HFFc6 (cell line): ENCODE results near the gene NPB. TPM values are rescaled to one million over a fixed set of nuclear protein-coding genes. Genes with fewer than 3 reads are reported as not detected.

Experiments
- DNase-seq: peaks from one replicate; pipeline ENCODE4 v3.0.0-alpha.2; 2018
- H3K27ac Mint-ChIP-seq: 2 replicates; pipeline ENCODE4 v1.8.0; 2020; ENCODE audit warnings: mild to moderate bottlenecking, mixed read lengths
- H3K27me3 Mint-ChIP-seq: 2 replicates; pipeline ENCODE4 v1.8.0; 2021; ENCODE audit warnings: mild to moderate bottlenecking, moderate library complexity, mixed read lengths; ENCODE audit not compliant: insufficient read depth
- H3K36me3 Mint-ChIP-seq: 2 replicates; pipeline ENCODE4 v1.8.0; 2021; ENCODE audit warnings: low read depth, mixed read lengths
- H3K4me1 Mint-ChIP-seq: 2 replicates; pipeline ENCODE4 v1.8.0; 2020; ENCODE audit warnings: low read depth, mixed read lengths
- H3K4me3 Mint-ChIP-seq: 2 replicates; pipeline ENCODE4 v1.8.0; 2020; ENCODE audit warnings: mild to moderate bottlenecking, moderate library complexity, mixed read lengths
- H3K9me3 Mint-ChIP-seq: 2 replicates; pipeline ENCODE4 v1.8.0; 2020; ENCODE audit warnings: mild to moderate bottlenecking, mixed read lengths
- total RNA-seq, 6 experiments: library from RNA; stranded (reverse); fragmentation: NEBNext Ultra II Directional; extraction: Animal tissue kit (Norgen Biotek cat#: 25700); gene quantifications; 2 replicates in 1 of 6; 3 replicates in 5 of 6; pipeline ENCODE4 v1.2.3, GENCODE V29; 2021
- TF ChIP-seq, protein P1 (sequence below): fragments of 200-600 bp; sonication (generic); IDR thresholded peaks from 2 replicates; pipeline ENCODE4 v1.5.0; 2021; ENCODE audit warnings: antibody characterized with exemption, mild to moderate bottlenecking

NPB gene
- total RNA-seq, 6 experiments from 2014 or later: 0.53 to 1.5 (median 0.71) TPM

GRCh38 chr17:81932333-81932983, 30.4 kb downstream of the NPB start:
- no peak overlapping the region for H3K27ac Mint-ChIP-seq
- TF ChIP-seq, protein P1, sequence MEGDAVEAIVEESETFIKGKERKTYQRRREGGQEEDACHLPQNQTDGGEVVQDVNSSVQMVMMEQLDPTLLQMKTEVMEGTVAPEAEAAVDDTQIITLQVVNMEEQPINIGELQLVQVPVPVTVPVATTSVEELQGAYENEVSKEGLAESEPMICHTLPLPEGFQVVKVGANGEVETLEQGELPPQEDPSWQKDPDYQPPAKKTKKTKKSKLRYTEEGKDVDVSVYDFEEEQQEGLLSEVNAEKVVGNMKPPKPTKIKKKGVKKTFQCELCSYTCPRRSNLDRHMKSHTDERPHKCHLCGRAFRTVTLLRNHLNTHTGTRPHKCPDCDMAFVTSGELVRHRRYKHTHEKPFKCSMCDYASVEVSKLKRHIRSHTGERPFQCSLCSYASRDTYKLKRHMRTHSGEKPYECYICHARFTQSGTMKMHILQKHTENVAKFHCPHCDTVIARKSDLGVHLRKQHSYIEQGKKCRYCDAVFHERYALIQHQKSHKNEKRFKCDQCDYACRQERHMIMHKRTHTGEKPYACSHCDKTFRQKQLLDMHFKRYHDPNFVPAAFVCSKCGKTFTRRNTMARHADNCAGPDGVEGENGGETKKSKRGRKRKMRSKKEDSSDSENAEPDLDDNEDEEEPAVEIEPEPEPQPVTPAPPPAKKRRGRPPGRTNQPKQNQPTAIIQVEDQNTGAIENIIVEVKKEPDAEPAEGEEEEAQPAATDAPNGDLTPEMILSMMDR: no peak
- no peaks in the 10 kb centered on the region for H3K36me3 Mint-ChIP-seq
- no peaks in the 10 kb centered on the region; the same call in none of the 2 replicates for H3K27me3 Mint-ChIP-seq
- peaks cover 9% of the 10 kb centered on the region for H3K4me1 Mint-ChIP-seq
- H3K9me3 Mint-ChIP-seq: no peaks in the 10 kb centered on the region
- H3K4me3 Mint-ChIP-seq: no peak overlapping the region
- no peak for DNase-seq

DNA sequence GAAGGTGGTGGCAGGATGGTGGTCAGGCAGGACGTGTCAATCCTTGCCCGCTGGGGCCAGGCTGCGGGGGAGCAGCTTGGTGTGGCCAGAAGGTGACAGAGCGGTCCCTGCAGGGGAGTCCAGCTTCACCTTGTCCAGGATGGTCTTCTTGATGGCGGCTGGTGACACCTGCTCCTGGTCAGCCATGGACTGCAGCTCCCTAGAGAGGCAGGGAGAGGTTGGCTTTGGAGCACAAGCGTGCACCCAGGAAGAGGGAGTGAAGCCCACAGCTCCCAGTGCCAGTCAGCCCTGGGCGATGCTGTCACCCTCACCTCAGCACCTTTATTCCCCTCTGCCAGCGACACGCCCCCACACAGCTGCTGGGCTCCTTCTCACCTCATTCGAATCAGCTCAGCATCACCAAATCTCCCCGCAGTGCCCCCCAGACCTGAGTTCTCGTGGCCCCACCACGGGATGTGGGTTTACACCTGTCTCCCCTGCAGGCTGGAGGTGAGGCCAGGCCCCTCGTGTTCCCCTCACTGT, 31.2 kb downstream of the NPB start:
- Mint-ChIP-seq H3K4me3 (no peak overlapping the region), H3K27ac (no peak overlapping the region), H3K9me3 (no peaks in the 10 kb centered on the region), H3K4me1 (peaks cover 14% of the 10 kb centered on the region), H3K27me3 (no peaks in the 10 kb centered on the region; the same call in none of the 2 replicates), H3K36me3 (no peaks in the 10 kb centered on the region)
- TF ChIP-seq, protein P1: no peak
- no peak for DNase-seq

- Mint-ChIP-seq H3K36me3 (no peaks in the 10 kb centered on the region), H3K27ac (no peak overlapping the region)
- DNase-seq: no peak
These were observed 32.2 kb downstream of the NPB start for GRCh38 chr17:81934098-81934757.

DNA sequence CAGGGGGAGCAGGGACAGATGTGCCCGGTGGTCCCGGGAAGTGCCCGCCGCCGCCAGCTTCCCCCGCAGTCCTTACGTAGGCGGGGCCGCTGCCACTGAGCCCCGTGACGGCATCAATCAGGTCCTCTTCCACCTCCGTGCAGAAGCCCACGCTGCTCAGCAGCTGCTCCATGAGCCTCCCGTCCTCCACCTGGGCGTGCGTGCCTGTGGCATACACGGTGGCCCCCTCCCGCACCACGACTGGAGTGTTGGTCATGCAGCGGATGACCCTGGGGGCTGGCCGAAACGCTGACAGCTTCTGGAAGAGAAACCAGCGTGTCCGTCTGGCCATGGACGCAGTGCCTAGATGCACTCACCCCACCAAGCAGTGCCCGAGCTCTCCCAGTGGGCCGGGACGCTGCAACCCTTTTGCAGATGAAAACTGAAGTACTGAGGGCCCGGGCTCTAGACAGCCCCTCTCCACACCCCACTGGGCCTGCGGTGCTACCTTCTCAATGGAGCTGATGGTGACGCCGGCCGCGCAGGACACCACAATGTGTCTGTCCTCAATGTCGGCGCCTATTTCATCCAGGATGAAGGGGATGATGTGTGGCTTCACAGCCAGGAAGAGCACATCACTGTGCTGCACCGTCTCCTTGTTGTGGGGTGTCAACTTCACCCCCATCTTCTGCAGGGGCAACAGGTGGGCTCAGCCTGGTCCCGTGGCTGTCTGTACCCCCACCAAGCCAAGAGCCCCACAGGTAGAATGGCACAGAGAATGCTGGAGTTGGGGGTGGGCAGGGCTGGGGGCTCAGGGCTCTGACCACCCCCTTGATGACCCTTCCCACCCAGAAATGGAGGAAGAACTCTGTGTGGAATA, 33.0 kb downstream of the NPB start:
- DNase-seq: no peak
- Mint-ChIP-seq H3K27ac (no peak overlapping the region), H3K9me3 (no peaks in the 10 kb centered on the region), H3K36me3 (no peaks in the 10 kb centered on the region), H3K4me1 (peaks cover 14% of the 10 kb centered on the region), H3K4me3 (peak overlapping the region; percentile 90; the same call in 1 of the 2 replicates), H3K27me3 (no peaks in the 10 kb centered on the region; the same call in 1 of the 2 replicates)
- TF ChIP-seq, protein P1: no peak

More at GRCh38 chr17:81934098-81934757, 32.2 kb downstream of the NPB start:
- H3K9me3 Mint-ChIP-seq: no peaks in the 10 kb centered on the region
- TF ChIP-seq, protein P1: no peak
- H3K4me3 Mint-ChIP-seq: no peak overlapping the region
- peaks cover 14% of the 10 kb centered on the region for H3K4me1 Mint-ChIP-seq
- H3K27me3 Mint-ChIP-seq: no peaks in the 10 kb centered on the region; the same call in 1 of the 2 replicates

GRCh38 chr17:81935709-81936084, 33.7 kb downstream of the NPB start:
- DNase-seq: no peak
- H3K27ac Mint-ChIP-seq: peak overlapping the region; percentile 25; the same call in 1 of the 2 replicates
- H3K9me3 Mint-ChIP-seq: no peaks in the 10 kb centered on the region
- H3K4me3 Mint-ChIP-seq: peak overlapping the region; percentile 90
- H3K36me3 Mint-ChIP-seq: no peaks in the 10 kb centered on the region
- peaks cover 14% of the 10 kb centered on the region for H3K4me1 Mint-ChIP-seq
- TF ChIP-seq, protein P1: no peak
- no peaks in the 10 kb centered on the region; the same call in 1 of the 2 replicates for H3K27me3 Mint-ChIP-seq
